GM23338 (cell line): Measurements from ENCODE around the gene CSTF1. TPM values are rescaled to one million over a fixed set of nuclear protein-coding genes. Genes with fewer than 3 reads are reported as not detected.

Experiments
- ATAC-seq: fragments of 200-7000 bp; cut with Tn5 transposase; 3 replicates; pipeline ENCODE4 v1.9.1; 2020
- DNase-seq: peaks from one replicate; pipeline ENCODE4 v3.0.0-alpha.2; 2015; ENCODE audit warnings: low spot score
- H2AFZ ChIP-seq: fragments of 200-600 bp; sonication (generic); 2 replicates; pipeline ENCODE4 v1.8.0; 2016; ENCODE audit warnings: antibody characterized with exemption, mild to moderate bottlenecking, moderate library complexity
- H3F3A ChIP-seq: fragments of 200-600 bp; sonication (generic); replicated peaks from 2 replicates; pipeline ENCODE4 v1.8.0; 2017; ENCODE audit warnings: antibody characterized with exemption, mixed run types, low read depth
- H3K27ac ChIP-seq: fragments of 200-600 bp; sonication (generic); 2 replicates; pipeline ENCODE4 v1.6.1; 2016; ENCODE audit warnings: low read depth
- H3K27me3 ChIP-seq: fragments of 200-600 bp; sonication (generic); 2 replicates; pipeline ENCODE4 v1.8.0; 2016; ENCODE audit warnings: mild to moderate bottlenecking, mixed run types, moderate library complexity; ENCODE audit not compliant: insufficient read depth
- H3K36me3 ChIP-seq: fragments of 200-600 bp; sonication (generic); 2 replicates; pipeline ENCODE4 v1.8.0; 2016; ENCODE audit warnings: mild to moderate bottlenecking; ENCODE audit not compliant: insufficient read depth
- H3K4me1 ChIP-seq: fragments of 200-600 bp; sonication (generic); 2 replicates; pipeline ENCODE4 v1.8.0; 2016; ENCODE audit warnings: mild to moderate bottlenecking, moderate library complexity; ENCODE audit not compliant: insufficient read depth
- H3K4me2 ChIP-seq: fragments of 200-600 bp; sonication (generic); 2 replicates; pipeline ENCODE4 v1.7.1; 2017; ENCODE audit warnings: mixed run types
- H3K4me3 ChIP-seq: fragments of 200-600 bp; sonication (generic); 2 replicates; pipeline ENCODE4 v1.6.1; 2016; ENCODE audit warnings: mixed run types
- H3K79me2 ChIP-seq: fragments of 200-600 bp; sonication (generic); replicated peaks from 2 replicates; pipeline ENCODE4 v1.8.0; 2017; ENCODE audit warnings: mild to moderate bottlenecking; ENCODE audit not compliant: insufficient read depth
- H3K9me2 ChIP-seq: fragments of 200-600 bp; sonication (generic); 2 replicates; pipeline ENCODE4 v1.8.0; 2017; ENCODE audit not compliant: insufficient read depth
- H4K20me1 ChIP-seq: fragments of 200-600 bp; sonication (generic); replicated peaks from 2 replicates; pipeline ENCODE4 v1.8.0; 2017; ENCODE audit warnings: mild to moderate bottlenecking; ENCODE audit not compliant: insufficient read depth
- H3K27ac Mint-ChIP-seq: 2 replicates; pipeline ENCODE4 v1.8.0; 2020; ENCODE audit warnings: inconsistent platforms, mild to moderate bottlenecking, moderate library complexity, mixed read lengths
- H3K27me3 Mint-ChIP-seq: 3 replicates; pipeline ENCODE4 v1.8.0; 2022; ENCODE audit warnings: low read depth, mild to moderate bottlenecking, moderate library complexity, mixed read lengths, inconsistent platforms; ENCODE audit not compliant: insufficient read depth, poor library complexity
- H3K36me3 Mint-ChIP-seq: 3 replicates; pipeline ENCODE4 v1.8.0; 2021; ENCODE audit warnings: low read depth, mild to moderate bottlenecking, inconsistent platforms, moderate library complexity, mixed read lengths
- H3K4me1 Mint-ChIP-seq: 3 replicates; pipeline ENCODE4 v1.8.0; 2020; ENCODE audit warnings: mild to moderate bottlenecking, inconsistent platforms, mixed read lengths
- H3K4me3 Mint-ChIP-seq: 3 replicates; pipeline ENCODE4 v1.8.0; 2021; ENCODE audit warnings: moderate library complexity, mild to moderate bottlenecking, inconsistent platforms, mixed read lengths
- H3K9me3 Mint-ChIP-seq: 3 replicates; pipeline ENCODE4 v1.8.0; 2020; ENCODE audit warnings: moderate library complexity, mild to moderate bottlenecking, inconsistent platforms, mixed read lengths
- CREB1 ChIP-seq: fragments of 250-450 bp; sonication (Bioruptor Pico); IDR thresholded peaks from 2 replicates; pipeline ENCODE4 v1.5.0; 2020; ENCODE audit warnings: low read depth, mild to moderate bottlenecking, moderate library complexity
- EZH2 ChIP-seq: fragments of 200-600 bp; sonication (generic); IDR thresholded peaks from one replicate; pipeline ENCODE4 v1.8.0; 2017; ENCODE audit warnings: antibody characterized with exemption, mild to moderate bottlenecking, low read depth; ENCODE audit not compliant: unreplicated experiment
- JUNB ChIP-seq: IDR thresholded peaks from one replicate; pipeline ENCODE4 v1.6.1; 2016; ENCODE audit warnings: antibody characterized with exemption; ENCODE audit not compliant: unreplicated experiment
- NANOG ChIP-seq: IDR thresholded peaks from 2 replicates; pipeline ENCODE4 v1.6.1; 2016; ENCODE audit warnings: antibody characterized with exemption, borderline replicate concordance
- ZNF114 ChIP-seq: fragments of 250-450 bp; sonication (Bioruptor Pico); IDR thresholded peaks from 2 replicates; pipeline ENCODE4 v1.5.0; 2020; ENCODE audit warnings: mild to moderate bottlenecking, moderate library complexity
- ZNF462 ChIP-seq: fragments of 250-450 bp; sonication (Bioruptor Pico); IDR thresholded peaks from 2 replicates; pipeline ENCODE4 v1.5.0; 2020; ENCODE audit warnings: mild to moderate bottlenecking, moderate library complexity
- polyA plus RNA-seq: library from polyadenylated mRNA; unstranded; fragments of >200 nt; fragmentation: Nextera tagmentation; extraction: Ambion mirVana; gene quantifications from 2 replicates; pipeline ENCODE4 v1.2.1, GENCODE V29; 2016
- total RNA-seq: library from RNA; depleted of rRNA; stranded (reverse); fragments of >200 nt; shearing (Covaris generic); gene quantifications from 2 replicates; pipeline ENCODE4 v1.2.3, GENCODE V29; 2014
- TF ChIP-seq, protein P1 (sequence below): IDR thresholded peaks from one replicate; pipeline ENCODE4 v1.6.1; 2018; ENCODE audit warnings: antibody characterized with exemption; ENCODE audit not compliant: unreplicated experiment

Gene CSTF1
- total and polyA plus RNA-seq, 2 experiments from 2014 or later = 21.5 to 62.3 TPM

DNA sequence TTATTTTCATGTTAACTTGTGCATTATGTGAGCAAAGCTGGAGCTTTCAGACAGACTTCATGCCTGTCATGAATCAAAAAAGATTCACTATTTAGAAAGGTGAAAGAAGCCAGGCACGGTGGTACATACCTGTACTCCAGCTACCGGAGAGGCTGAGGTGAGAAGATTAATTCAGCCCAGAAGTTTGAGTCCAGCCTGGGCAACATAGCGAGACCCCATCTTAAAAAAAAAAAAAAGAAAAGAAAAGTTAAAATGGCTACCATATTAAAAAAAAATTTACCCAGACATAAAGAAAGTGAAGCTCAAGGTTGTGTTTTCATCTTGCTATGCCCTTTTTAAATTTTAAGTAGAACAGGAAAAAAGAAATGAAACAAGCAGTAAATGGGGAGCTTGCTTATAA, 20.5 kb downstream of the CSTF1 start:
- Histone ChIP-seq H3F3A (no peaks in the 10 kb centered on the region), H3K9me2 (no peaks in the 10 kb centered on the region), H3K4me1 (no peaks in the 10 kb centered on the region), H3K36me3 (no peaks in the 10 kb centered on the region), H3K27me3 (no peaks in the 10 kb centered on the region), H2AFZ (no peak overlapping the region), H3K4me2 (no peak overlapping the region), H3K27ac (no peak overlapping the region), H4K20me1 (no peaks in the 10 kb centered on the region), H3K79me2 (no peaks in the 10 kb centered on the region), H3K4me3 (no peak overlapping the region)
- Mint-ChIP-seq H3K27ac (no peak overlapping the region), H3K27me3 (no peaks in the 10 kb centered on the region), H3K9me3 (no peaks in the 10 kb centered on the region), H3K36me3 (peaks cover 4% of the 10 kb centered on the region; the same call in 1 of the 3 replicates), H3K4me1 (no peaks in the 10 kb centered on the region), H3K4me3 (no peak overlapping the region)
- DNase-seq (no peak), ATAC-seq (no peak)
- TF ChIP-seq ZNF462 (CRISPR knock-in tag) = no peak
- no peak for TF ChIP-seq EZH2
- TF ChIP-seq CREB1 (CRISPR knock-in tag) = no peak
- TF ChIP-seq JUNB = no peak
- TF ChIP-seq ZNF114 (CRISPR knock-in tag) = no peak
- TF ChIP-seq NANOG = no peak
- TF ChIP-seq, protein P1, sequence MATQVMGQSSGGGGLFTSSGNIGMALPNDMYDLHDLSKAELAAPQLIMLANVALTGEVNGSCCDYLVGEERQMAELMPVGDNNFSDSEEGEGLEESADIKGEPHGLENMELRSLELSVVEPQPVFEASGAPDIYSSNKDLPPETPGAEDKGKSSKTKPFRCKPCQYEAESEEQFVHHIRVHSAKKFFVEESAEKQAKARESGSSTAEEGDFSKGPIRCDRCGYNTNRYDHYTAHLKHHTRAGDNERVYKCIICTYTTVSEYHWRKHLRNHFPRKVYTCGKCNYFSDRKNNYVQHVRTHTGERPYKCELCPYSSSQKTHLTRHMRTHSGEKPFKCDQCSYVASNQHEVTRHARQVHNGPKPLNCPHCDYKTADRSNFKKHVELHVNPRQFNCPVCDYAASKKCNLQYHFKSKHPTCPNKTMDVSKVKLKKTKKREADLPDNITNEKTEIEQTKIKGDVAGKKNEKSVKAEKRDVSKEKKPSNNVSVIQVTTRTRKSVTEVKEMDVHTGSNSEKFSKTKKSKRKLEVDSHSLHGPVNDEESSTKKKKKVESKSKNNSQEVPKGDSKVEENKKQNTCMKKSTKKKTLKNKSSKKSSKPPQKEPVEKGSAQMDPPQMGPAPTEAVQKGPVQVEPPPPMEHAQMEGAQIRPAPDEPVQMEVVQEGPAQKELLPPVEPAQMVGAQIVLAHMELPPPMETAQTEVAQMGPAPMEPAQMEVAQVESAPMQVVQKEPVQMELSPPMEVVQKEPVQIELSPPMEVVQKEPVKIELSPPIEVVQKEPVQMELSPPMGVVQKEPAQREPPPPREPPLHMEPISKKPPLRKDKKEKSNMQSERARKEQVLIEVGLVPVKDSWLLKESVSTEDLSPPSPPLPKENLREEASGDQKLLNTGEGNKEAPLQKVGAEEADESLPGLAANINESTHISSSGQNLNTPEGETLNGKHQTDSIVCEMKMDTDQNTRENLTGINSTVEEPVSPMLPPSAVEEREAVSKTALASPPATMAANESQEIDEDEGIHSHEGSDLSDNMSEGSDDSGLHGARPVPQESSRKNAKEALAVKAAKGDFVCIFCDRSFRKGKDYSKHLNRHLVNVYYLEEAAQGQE = no peak
